SK-N-SH (cell line): Measurements from ENCODE around the gene BAIAP2L1.

Experiments used
- EP300 ChIP-seq, 2 experiments: IDR thresholded peaks; 2 replicates each; pipeline versions ENCODE4 v1.4.0 to v1.6.1; 2012; ENCODE audit warnings: borderline replicate concordance in 1 of 2, low read depth in 1 of 2, low read length in 1 of 2
- EZH2phosphoT487 ChIP-seq: fragments of 200-600 bp; sonication (generic); IDR thresholded peaks from 2 replicates; pipeline ENCODE4 v1.6.1; 2017; ENCODE audit warnings: low read depth, mixed run types, mild to moderate bottlenecking, antibody characterized with exemption, moderate library complexity, borderline replicate concordance
- FOXM1 ChIP-seq: IDR thresholded peaks from 2 replicates; pipeline ENCODE4 v1.4.0; 2012; ENCODE audit warnings: low read depth, mild to moderate bottlenecking
- RAD21 ChIP-seq: IDR thresholded peaks from 2 replicates; pipeline ENCODE4 v1.6.1; 2012; ENCODE audit warnings: mild to moderate bottlenecking, low read length
- SMC3 ChIP-seq: IDR thresholded peaks from 2 replicates; pipeline ENCODE4 v1.6.1; 2012; ENCODE audit warnings: low read depth, low read length, improper control_type of control experiment
- TF ChIP-seq, protein P1 (sequence below): fragments of 200-600 bp; sonication (generic); IDR thresholded peaks from 2 replicates; pipeline ENCODE4 v1.6.1; 2017; ENCODE audit warnings: antibody characterized with exemption, mild to moderate bottlenecking, moderate library complexity

DNA sequence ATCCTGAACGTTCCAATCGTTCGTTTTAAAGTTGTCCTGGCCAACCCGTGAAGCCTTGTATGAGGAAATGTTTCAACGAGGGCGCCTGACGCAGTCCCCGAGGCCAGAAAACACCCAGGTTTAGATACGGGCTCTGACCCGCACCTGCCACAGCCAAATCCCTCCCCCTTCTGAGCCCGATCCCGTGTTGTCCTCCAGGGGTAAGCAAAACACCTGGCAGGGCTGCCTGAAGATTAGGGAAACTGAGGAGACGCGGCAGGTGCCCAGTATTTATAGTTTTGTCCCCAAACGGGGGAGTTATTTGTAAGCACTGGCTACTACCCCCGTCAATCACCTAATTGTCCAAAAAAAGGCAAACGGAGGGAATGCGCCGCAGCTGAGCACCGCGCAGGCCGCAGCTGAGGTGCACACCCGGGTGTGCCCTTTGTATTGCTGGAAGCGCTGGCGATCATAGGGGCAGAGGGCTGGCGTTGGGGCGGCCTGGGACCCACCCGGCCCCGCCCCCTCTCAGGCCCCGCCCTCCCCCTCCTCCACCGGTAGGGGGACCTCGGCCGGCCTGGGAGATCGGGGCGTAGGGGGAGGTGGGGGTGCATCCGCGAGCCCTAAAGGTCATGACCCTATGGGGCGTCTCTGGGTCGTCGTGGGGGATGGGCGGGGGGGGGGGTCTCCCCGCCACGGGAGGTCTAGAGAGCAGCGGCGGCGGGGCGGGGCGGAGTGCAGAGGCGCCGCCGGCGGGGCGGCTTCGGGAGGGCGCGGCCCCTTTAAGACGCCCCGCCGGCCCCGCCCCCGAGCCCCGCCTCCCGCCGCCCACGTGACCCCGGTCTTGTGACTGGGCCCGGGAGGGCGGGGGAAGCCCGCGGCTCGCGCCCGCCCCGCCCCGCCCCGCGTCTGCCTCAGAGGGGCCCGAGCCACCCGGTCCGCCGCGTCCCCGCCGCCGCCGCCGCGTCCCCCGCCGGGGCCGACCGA lies 119.8 kb downstream of the BAIAP2L1 start, which contains the start of gene BRI3:
- no peak for TF ChIP-seq SMC3
- TF ChIP-seq FOXM1, result no peak
- no peak for TF ChIP-seq EP300 (IDR thresholded peaks at IDR 0.05; ENCODE audit: borderline replicate concordance in 1 of 2, low read depth in 1 of 2, low read length in 1 of 2)
- TF ChIP-seq, protein P1, sequence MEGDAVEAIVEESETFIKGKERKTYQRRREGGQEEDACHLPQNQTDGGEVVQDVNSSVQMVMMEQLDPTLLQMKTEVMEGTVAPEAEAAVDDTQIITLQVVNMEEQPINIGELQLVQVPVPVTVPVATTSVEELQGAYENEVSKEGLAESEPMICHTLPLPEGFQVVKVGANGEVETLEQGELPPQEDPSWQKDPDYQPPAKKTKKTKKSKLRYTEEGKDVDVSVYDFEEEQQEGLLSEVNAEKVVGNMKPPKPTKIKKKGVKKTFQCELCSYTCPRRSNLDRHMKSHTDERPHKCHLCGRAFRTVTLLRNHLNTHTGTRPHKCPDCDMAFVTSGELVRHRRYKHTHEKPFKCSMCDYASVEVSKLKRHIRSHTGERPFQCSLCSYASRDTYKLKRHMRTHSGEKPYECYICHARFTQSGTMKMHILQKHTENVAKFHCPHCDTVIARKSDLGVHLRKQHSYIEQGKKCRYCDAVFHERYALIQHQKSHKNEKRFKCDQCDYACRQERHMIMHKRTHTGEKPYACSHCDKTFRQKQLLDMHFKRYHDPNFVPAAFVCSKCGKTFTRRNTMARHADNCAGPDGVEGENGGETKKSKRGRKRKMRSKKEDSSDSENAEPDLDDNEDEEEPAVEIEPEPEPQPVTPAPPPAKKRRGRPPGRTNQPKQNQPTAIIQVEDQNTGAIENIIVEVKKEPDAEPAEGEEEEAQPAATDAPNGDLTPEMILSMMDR, result no peak
- TF ChIP-seq EZH2phosphoT487, result no peak
- no peak for TF ChIP-seq RAD21
